HG02588 (cell line): ENCODE results near the gene SS18L1.
"Not testable (repeated sequence)": the region's sequence is repeated elsewhere in the genome, so short reads cannot be mapped to it uniquely, and the experiment has no call there.

Experiments
- ATAC-seq: cut with Tn5 transposase; IDR thresholded peaks from one replicate; pipeline ENCODE4 v1.9.1; 2021; ENCODE audit warnings: mild to moderate bottlenecking, moderate library complexity; ENCODE audit not compliant: unreplicated experiment

SS18L1 gene, protein sequence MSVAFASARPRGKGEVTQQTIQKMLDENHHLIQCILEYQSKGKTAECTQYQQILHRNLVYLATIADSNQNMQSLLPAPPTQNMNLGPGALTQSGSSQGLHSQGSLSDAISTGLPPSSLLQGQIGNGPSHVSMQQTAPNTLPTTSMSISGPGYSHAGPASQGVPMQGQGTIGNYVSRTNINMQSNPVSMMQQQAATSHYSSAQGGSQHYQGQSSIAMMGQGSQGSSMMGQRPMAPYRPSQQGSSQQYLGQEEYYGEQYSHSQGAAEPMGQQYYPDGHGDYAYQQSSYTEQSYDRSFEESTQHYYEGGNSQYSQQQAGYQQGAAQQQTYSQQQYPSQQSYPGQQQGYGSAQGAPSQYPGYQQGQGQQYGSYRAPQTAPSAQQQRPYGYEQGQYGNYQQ

GRCh38 chr20:62143081-62143956 is at the start of gene SS18L1, which contains the start of gene PSMA7:
Gene SS18L1, plus strand, starts transcription at chr20:62143769. Its CDS starts 52 bp downstream, at chr20:62143821.
Gene PSMA7, minus strand, starts transcription at chr20:62143394. Its CDS starts 91 bp downstream, at chr20:62143303.
- ATAC-seq = peak; percentile 70

DNA sequence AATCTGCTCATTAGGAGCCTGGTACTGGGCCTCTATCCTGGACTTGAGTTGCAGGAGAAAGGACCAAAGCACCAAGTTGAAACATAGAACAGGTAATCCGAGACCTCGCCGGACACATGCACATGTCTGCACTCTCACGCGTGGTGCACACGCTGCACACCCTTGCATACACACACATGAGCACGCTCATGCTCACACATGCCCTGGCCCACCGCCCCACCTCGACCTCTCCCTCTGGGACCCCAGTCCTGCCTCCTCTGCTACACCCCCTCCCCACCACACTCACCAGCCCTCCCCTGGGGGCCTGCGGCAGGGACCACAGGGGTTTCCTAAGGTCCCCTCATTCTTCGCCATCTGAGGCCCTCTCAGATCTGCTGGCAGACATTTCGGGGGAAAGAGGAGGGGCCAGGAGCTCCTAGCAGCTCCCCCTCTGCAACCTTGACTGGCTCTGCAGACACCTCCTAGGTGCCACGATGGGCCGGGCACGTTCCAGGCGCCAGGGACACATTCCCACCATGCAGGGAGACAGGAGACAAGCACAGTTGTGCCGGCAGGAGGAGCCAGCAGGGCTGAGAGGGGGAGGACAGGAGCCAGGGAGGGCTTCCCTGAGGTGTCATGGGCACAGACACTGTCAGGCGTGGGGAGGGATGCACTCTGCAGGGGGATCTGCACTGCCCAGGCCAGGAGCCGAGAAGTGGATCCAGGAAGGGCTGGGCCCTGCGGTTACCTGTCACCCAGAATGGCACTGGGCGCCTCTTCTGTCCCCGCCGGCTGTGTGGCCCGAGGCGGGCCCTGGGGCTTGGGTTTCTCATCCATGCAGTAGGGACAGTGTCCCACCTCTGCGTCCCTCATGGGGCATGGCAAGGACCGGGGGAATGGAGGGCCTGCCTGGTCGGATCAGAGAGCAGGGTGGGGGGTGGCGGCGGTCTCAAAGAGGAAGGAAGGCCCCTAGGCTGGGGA is 46.9 kb upstream of the SS18L1 start:
- ATAC-seq = no peak

DNA sequence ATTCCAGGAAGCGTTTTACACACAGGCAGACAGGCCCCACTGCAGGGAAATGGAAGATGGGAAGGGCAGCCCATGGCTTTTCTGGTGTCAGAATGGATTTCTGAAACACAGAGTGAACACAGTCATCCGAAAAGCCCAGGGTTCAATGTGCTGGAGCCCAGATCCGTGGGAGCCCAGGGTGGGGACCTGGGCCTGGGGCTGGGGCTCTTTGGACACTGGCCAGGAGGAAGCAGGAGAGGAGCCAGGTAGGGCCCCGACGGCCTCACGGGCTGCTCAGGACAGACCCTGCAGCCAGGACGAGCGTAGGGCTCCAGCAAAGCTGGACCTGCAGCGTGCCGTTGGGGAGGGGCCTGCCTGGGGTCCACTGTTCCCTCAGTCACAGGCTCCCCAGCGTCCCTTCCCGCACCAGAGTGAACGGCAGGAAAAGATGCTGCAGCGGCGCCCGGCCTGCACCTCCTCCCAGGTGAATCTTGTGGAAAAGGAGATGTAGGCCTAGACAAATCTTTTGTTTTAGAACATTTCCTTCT is 45.6 kb upstream of the SS18L1 start:
- ATAC-seq = no peak

DNA sequence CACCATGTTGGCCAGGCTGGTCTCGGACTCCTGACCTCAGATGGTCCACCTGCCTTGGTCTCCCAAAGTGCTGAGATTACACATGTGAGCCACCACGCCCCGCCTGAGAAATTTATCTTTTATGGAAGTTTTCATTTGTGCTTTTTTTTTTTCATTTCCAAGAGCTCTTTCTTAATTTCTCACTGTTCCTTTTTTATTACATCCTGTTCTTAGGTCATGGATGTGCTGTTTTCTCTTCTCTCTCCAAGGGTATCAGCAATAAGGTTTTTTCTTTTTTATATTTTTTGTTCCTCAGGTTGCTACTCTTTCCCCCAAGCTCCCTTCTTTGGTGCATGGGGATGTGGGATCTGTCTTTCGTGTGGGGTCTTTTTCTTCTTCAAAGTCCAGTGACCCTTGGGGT is 42.5 kb upstream of the SS18L1 start:
- no peak for ATAC-seq

DNA sequence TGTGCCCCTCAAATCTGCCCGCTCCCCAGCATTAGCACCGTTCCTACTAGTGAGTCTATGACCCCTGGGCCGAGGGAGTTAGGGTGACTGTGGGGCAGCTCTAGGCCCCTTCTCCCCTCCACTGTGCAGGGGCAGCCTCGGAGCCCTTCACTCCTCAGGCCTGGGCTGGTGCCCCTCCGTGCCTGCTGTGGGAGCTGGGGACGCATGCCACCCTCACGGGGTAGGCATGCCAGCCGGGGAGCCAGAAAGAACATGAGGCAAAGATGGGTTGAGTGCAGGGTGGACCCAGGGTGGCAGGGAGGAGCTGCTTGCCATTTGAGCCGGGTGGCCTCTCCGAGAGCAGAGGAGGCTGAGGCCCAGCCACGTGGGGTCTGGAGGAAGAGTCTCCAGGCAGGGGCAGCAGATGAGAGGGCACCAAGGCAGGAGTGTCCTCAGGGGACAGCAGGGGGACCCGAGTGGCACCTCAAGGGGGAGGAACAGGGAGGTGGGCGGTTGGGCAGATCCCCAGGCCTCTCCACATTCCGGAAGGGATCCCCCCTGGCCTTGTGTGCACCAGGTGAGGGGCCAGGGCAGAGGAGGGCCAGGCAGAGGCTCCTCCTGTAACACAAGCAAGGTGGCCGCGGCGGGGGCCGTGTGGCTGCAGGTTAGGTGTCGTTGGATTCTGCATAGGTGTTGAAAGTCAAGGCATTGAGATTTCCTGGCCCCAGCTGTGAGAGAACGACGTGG is 39.9 kb upstream of the SS18L1 start:
- no peak for ATAC-seq

- no peak for ATAC-seq
These were observed 39.3 kb upstream of the SS18L1 start for GRCh38 chr20:62104234-62104789.

DNA sequence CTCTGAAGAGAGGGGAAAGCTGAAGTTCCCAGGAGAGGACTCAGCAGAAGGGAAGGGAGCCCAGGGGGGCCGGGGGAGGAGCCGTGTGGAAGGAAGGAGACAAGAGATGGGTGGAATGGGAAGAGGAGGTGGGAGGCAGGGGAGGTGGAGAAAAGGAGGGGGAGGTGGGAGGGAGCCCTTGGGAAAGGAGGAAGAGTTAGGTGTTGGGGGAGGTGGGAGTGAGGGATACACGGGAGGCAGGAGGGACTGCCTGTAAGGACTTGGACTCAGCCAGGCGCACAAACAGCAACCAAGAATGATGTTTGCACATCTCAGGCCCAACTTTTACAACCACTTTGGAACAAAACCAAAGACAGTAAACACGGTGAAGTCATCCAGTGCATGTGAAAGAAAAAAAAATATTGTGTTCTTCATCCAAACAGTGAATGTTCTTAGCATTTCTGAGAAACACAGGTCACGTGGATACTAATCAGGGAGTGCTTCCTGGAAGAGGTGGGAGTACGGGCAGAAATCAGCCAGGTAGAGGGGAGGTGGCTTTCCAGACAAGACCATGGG is 38.7 kb upstream of the SS18L1 start:
- ATAC-seq = no peak

DNA sequence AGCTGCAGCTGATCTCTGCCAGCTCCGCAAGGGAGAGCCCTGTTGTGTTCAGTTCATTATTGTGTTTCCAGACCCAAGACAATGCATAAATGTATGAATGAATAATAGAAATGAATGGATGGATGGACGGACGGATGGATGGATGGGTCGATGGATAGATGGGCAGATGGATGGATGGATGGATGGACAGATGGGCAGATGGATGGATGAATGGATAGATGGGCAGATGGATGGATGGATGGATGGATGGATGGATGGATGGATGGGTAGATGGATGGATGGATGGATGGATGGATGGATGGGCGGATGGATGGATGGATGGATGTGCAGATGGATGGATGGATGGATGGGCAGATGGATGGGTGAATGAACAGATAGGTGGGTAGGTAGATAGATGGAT is 38.0 kb upstream of the SS18L1 start:
- ATAC-seq = no peak

DNA sequence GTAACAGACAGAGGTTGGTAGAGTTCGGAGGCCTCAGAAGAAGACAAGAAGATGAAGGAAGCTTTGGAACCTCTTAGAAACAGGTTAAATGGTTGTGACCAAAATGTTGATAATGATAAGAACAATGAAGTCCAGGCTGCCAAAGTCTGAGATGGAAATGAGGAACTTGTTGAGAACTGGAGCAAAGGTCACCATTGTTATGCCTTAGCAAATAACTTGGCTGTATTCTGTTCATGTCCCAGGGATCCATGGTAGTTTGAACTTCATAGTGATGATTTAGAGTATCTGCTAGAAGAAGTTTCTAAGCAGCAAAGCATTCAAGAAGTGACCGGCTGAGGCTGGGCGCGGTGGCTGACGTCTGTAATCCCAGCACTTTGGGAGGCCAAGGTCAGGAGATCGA is 32.4 kb upstream of the SS18L1 start:
- no peak for ATAC-seq

DNA sequence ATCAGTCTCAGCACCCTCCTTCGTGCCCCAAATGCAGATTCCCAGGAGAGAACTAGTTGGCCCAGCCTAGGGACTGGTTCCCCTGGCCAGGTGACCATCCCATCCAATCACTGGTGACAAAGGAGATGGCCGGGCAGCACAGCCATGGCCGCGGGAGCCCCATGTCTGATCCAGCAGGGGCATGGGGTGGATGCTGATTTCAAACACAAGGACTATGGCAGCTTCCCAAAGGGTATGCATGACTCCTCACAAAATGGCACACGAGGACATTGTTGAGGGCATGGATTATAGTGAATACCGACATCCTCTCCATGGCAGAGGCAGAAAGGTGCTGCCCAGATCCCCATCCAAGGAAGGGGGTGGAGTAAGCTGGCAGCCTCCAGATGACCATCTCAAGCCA is 31.2 kb upstream of the SS18L1 start:
- no peak for ATAC-seq

- no peak for ATAC-seq
These were observed 28.7 kb upstream of the SS18L1 start for GRCh38 chr20:62114894-62115293.

- not testable (repeated sequence) for ATAC-seq
These were observed 27.7 kb upstream of the SS18L1 start for GRCh38 chr20:62115800-62116407.

GRCh38 chr20:62116558-62117361 is 26.8 kb upstream of the SS18L1 start:
- no peak for ATAC-seq

GRCh38 chr20:62117362-62117646 is 26.3 kb upstream of the SS18L1 start:
- no peak for ATAC-seq

- no peak for ATAC-seq
These were observed 25.9 kb upstream of the SS18L1 start for GRCh38 chr20:62117658-62118057.

DNA sequence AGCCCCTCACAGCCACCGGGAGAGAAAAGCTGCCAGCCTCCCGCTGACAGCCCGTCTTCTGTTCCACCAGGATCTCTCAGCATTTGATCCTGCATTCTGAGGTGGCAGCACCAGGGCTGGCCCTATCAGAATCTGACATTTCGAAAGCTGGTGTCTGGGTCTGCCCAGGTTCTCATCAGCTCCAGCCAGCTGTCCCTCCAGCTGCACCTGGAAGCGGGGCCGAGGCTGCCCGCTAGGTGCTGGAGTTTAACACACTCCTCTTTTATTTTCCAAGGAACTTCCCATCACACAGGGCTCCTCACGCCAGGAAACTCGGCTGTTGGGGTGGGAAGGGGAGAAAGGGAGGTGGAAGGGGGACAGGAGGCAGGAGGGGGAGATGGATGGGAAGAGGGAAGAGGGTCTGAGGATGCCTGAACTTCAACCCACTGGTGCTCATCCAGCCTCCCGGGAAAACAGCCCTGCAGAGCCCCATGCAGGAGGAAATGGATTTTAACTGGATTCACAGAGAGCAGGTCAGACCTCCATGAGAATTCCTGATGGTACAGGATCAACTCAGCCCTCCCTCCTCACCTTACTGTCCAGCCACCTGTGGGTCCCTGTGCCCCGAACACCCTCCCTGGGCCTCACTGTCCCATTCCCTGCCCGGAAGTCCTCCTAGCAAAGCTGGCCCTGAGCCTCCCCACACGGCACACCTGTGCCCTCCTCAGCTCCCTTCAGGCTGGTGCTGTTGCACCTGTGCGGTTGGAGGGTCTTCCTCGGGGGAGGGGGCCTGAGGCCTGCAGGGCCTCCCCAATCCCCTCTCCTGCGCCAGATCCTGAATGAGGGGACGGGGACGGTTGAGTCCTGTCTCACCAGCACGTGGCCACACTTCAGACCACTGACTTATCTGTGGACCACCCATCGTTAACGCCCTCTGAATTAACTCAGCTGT is 25.2 kb upstream of the SS18L1 start:
- ATAC-seq = no peak

GRCh38 chr20:62119115-62119514 is 24.5 kb upstream of the SS18L1 start:
- ATAC-seq = no peak
